Muscle of leg (tissue), 11 donors: ENCODE results near the gene GALNT18. TPM values are rescaled to one million over a fixed set of nuclear protein-coding genes. Genes with fewer than 3 reads are reported as not detected.

Experiments used
- DNase-seq: peaks from one replicate; pipeline ENCODE4 v3.0.0; 2013
- H3K27ac ChIP-seq: one replicate; pipeline ENCODE4 v1.5.1; 2013; ENCODE audit warnings: mild to moderate bottlenecking, low read length, control low read depth
- H3K27me3 ChIP-seq: one replicate; pipeline ENCODE4 v1.6.1; 2013; ENCODE audit warnings: low read length; ENCODE audit not compliant: control insufficient read depth, insufficient read depth
- H3K36me3 ChIP-seq: one replicate; pipeline ENCODE4 v1.6.1; 2013; ENCODE audit warnings: low read length; ENCODE audit not compliant: control insufficient read depth, insufficient read depth
- H3K4me1 ChIP-seq: one replicate; pipeline ENCODE4 v1.6.1; 2013; ENCODE audit warnings: low read length; ENCODE audit not compliant: control insufficient read depth, insufficient read depth
- H3K4me3 ChIP-seq: one replicate; pipeline ENCODE4 v1.5.1; 2013; ENCODE audit warnings: low read length, control low read depth
- H3K9me3 ChIP-seq: replicated peaks from 2 replicates; pipeline ENCODE4 v1.6.1; 2013; ENCODE audit warnings: low read depth, low read length; ENCODE audit not compliant: control insufficient read depth
- WGBS: methylation state at CpG from one replicate; pipeline ENCODE4 v1.1.5; 2013; ENCODE audit warnings: missing lambda C conversion rate; ENCODE audit not compliant: insufficient coverage; 5-methylcytosine and 5-hydroxymethylcytosine counted together
- polyA plus RNA-seq, 8 donors: library from polyadenylated mRNA; unstranded; fragments of 120-200 nt; gene quantifications; one replicate each; pipeline versions ENCODE4 v1.2.1 to v1.2.3, GENCODE V29; 2013; ENCODE audit warnings: inconsistent platforms in 1 of 8, low replicate concordance in 1 of 8; ENCODE audit not compliant: insufficient read length in 8 of 8, insufficient read depth in 1 of 8
- total RNA-seq: library from RNA; stranded (reverse); fragments of 120-200 nt; gene quantifications from one replicate; pipeline ENCODE4 v1.2.4, GENCODE V29; 2013

Gene GALNT18
- total and polyA plus RNA-seq, 9 donors = 7.7 to 17.7 (median 11.6) TPM

DNA sequence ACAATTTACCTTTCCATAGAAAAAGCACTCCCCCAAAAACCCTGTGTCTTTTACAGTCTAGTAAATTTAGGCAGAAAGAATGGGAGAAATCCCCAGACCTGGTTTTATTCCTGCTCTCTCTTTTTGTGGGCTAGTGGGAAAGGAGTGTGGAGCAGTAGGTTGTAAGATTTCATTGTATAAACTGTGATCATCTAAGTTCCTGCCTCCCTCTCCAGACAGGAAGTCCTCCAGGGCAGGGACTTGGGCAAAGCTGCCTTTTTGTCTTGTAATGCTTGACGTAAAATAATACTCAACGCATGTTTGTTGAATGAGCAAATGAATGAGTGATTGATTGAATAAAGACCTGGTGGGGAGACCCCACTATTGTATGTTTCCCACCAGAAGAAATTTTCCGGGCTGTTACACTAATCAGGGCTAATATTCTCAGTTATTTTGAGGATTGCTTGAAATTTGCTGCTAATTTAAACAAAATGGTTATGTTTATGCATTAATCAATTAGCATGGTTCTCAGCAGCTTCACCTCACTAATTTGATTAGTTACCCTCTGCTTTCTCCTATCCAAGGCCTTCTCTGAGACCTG is 305.1 kb downstream of the GALNT18 start:
- Histone ChIP-seq H3K27me3 (no peaks in the 10 kb centered on the region), H3K4me3 (no peak overlapping the region), H3K9me3 (no peaks in the 10 kb centered on the region), H3K4me1 (peaks cover 14% of the 10 kb centered on the region), H3K27ac (no peak overlapping the region), H3K36me3 (no peaks in the 10 kb centered on the region)
- DNase-seq = no peak
- no CpG with 5 or more reads among the region's 3 CpGs for WGBS

DNA sequence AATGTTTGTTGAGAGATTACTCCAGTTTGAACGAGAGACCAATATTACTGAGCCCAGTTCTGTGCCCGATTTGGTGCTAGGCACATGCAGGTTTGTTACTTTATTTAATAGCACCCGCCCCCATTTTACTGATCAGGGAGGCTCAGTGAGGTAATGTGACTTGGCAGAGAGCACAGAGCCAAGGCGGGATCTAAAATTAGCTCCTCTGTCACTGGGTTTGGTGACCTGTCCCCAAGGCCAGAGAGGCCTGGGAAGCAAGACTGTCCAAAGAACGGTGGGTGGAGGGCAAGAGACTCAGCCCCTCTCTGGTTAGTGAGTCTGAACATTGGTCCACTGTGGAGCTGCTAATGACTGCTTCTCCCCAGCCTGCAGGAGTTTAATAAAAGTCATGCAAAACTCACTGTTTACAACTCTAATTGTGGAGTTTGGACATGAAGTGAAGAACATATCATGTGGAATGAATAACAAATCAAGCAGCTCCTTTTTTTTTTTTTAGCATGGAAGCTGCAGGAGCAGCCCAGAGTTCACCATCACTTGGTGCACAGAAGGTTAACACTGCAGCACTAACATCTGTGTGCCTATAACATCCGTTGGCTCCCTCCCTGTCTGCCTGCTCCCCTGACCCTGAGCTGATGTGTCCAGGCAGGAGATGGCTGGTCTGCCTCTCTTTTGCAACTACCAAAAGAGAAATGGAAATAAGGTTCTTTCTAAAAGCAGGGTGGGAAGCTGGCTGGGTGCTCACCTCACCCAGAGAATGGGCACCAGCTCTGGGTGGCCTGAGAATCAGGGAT is 307.7 kb downstream of the GALNT18 start:
- Histone ChIP-seq H3K9me3 (no peaks in the 10 kb centered on the region), H3K4me3 (no peak overlapping the region), H3K4me1 (peaks cover 14% of the 10 kb centered on the region), H3K27ac (no peak overlapping the region), H3K36me3 (no peaks in the 10 kb centered on the region), H3K27me3 (no peaks in the 10 kb centered on the region)
- DNase-seq = peak; percentile 43
- WGBS = 33% methylated on average over 4 of the region's 6 CpGs

DNA sequence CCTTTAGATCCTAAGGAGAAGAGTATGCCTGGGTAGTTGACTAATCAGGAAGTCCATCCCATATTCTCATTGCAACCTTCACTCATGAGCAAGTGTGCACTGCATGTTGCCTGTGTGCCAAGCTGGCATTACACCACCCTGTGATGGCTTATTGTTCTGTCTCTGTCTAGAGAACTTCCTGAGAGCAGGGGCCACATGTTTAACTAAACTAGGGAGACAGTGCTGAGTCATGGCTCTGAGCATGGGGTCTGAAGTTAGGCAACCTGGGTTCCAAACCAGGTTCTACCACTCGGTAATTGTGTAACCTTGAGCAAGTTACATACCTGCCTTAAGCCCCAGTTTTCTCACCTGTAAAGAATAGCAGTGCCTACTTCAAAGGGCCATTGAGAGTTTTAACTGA is 308.4 kb downstream of the GALNT18 start:
- Histone ChIP-seq H3K4me3 (no peak overlapping the region), H3K27ac (no peak overlapping the region), H3K9me3 (no peaks in the 10 kb centered on the region), H3K4me1 (peaks cover 14% of the 10 kb centered on the region), H3K36me3 (no peaks in the 10 kb centered on the region), H3K27me3 (no peaks in the 10 kb centered on the region)
- WGBS = 100% methylated on average over 1 of the region's 1 CpG
- no peak for DNase-seq

- H3K27ac ChIP-seq = no peak overlapping the region
- 100% methylated on average over 1 of the region's 1 CpG for WGBS
Measured at GRCh38 chr11:11312738-11313137, 309.1 kb downstream of the GALNT18 start.

DNA sequence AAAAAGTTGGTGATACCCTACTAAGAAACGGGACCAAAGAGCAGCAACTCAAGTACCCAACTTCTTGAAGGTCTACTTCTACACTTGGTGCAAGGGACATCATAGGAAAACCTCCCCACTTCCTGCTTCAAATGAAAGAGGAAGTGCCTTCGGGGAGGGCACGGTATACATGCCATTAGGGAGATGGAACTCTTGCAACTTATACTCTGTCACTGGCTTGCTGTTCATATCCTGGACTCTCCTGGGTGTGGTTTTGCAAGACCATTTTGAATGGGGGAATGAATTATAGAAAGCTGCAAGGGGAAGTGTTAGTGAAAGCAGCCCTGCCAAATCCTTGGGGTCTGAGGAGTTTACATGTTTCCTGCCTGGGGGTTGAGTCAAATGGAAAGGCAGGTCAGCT is 310.6 kb downstream of the GALNT18 start:
- no peaks in the 10 kb centered on the region for H3K36me3 ChIP-seq
- DNase-seq = peak; percentile 20
- no peak overlapping the region for H3K27ac ChIP-seq
- no peak overlapping the region for H3K4me3 ChIP-seq
- no peaks in the 10 kb centered on the region for H3K27me3 ChIP-seq
- H3K9me3 ChIP-seq = no peaks in the 10 kb centered on the region
- no CpG with 5 or more reads among the region's 3 CpGs for WGBS
- peaks cover 14% of the 10 kb centered on the region for H3K4me1 ChIP-seq

More at GRCh38 chr11:11312738-11313137, 309.1 kb downstream of the GALNT18 start:
- no peak overlapping the region for H3K4me3 ChIP-seq
- H3K36me3 ChIP-seq = no peaks in the 10 kb centered on the region
- peaks cover 14% of the 10 kb centered on the region for H3K4me1 ChIP-seq
- no peak for DNase-seq
- no peaks in the 10 kb centered on the region for H3K27me3 ChIP-seq
- no peaks in the 10 kb centered on the region for H3K9me3 ChIP-seq

DNA sequence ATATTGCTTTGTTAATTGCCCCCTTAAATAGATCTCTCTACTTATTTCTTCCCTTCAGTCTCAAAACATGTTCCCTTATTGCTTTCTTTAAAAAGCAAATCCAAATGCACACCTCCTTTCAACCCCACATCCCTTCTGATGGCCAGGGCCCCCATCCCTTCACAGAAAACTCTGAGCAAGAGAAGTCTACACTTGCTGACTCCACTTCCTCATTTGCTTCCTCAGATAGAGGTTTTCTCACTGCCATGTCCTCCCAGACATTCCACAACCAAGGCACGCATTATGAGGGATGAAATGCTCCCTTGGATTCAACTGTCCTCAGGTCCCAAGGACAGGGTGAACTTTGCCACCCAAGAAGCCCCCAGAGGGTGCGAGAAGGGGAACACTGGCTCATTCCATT is 311.9 kb downstream of the GALNT18 start:
- Histone ChIP-seq H3K36me3 (no peaks in the 10 kb centered on the region), H3K27me3 (no peaks in the 10 kb centered on the region), H3K4me1 (peaks cover 14% of the 10 kb centered on the region), H3K4me3 (no peak overlapping the region), H3K9me3 (no peaks in the 10 kb centered on the region), H3K27ac (no peak overlapping the region)
- no peak for DNase-seq
- WGBS = 100% methylated on average over 1 of the region's 2 CpGs

GRCh38 chr11:11308249-11308648 is 313.6 kb downstream of the GALNT18 start:
- H3K4me3 ChIP-seq = no peak overlapping the region
- no peaks in the 10 kb centered on the region for H3K27me3 ChIP-seq
- H3K4me1 ChIP-seq = peaks cover 2% of the 10 kb centered on the region
- no peak overlapping the region for H3K27ac ChIP-seq
- 90% methylated on average over 1 of the region's 1 CpG for WGBS
- H3K9me3 ChIP-seq = no peaks in the 10 kb centered on the region
- no peak for DNase-seq
- no peaks in the 10 kb centered on the region for H3K36me3 ChIP-seq

DNA sequence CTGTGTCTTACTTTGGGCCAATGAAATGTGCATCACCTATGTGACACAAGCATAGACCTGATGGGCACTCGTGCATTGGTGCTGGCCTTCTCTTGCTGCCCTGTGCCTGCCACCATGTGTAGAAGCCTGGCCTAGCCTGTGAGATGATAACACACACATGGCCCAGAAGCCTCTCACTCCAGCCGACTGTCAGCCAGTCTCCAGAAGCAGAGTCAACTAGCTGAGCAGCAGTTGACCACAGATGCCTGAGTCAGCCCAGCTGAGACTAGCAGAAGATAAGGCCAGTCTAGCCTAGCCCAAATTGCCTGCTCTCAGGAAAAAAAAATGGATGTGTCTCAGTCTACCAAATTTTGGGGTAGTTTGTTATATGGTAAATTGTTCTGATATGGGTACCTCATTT is 314.9 kb downstream of the GALNT18 start:
- Histone ChIP-seq H3K27me3 (no peaks in the 10 kb centered on the region), H3K27ac (no peak overlapping the region), H3K4me1 (no peaks in the 10 kb centered on the region), H3K9me3 (no peaks in the 10 kb centered on the region), H3K36me3 (no peaks in the 10 kb centered on the region), H3K4me3 (no peak overlapping the region)
- 58% methylated on average over 2 of the region's 2 CpGs for WGBS
- no peak for DNase-seq

GRCh38 chr11:11304550-11304949 is 317.3 kb downstream of the GALNT18 start:
- no peaks in the 10 kb centered on the region for H3K36me3 ChIP-seq
- no peaks in the 10 kb centered on the region for H3K4me1 ChIP-seq
- H3K9me3 ChIP-seq = no peaks in the 10 kb centered on the region
- WGBS = 70% methylated on average over 7 of the region's 7 CpGs
- H3K4me3 ChIP-seq = no peak overlapping the region
- no peak for DNase-seq
- no peak overlapping the region for H3K27ac ChIP-seq
- no peaks in the 10 kb centered on the region for H3K27me3 ChIP-seq

DNA sequence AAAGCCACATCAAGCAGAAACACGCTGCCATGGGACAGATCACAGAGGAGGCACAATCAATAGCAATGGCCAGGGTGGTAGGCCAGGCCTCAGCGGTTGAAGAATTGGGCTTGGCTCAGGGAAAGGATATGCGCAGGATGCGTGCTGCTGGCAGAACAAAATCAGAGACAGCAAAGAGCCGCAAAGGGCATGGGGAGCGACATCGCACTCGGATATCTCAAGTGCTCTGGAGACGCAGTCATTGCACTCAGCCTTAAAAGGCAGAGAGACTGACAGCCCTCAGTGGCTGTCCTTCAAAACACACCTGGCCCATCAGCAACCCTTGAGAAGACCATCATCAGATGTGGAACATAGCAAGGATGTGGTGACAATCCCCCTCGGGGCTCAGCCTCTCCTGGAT is 319.2 kb downstream of the GALNT18 start:
- Histone ChIP-seq H3K4me1 (peaks cover 4% of the 10 kb centered on the region), H3K4me3 (no peak overlapping the region), H3K36me3 (no peaks in the 10 kb centered on the region), H3K27ac (no peak overlapping the region), H3K27me3 (no peaks in the 10 kb centered on the region), H3K9me3 (no peaks in the 10 kb centered on the region)
- 90% methylated on average over 10 of the region's 10 CpGs for WGBS
- no peak for DNase-seq
